K562 (cell line): Measurements from ENCODE around the gene PAFAH2. TPM values are rescaled to one million over a fixed set of nuclear protein-coding genes. Genes with fewer than 3 reads are reported as not detected.

Experiments used
- ARID4B ChIP-seq: sonication (generic); formaldehyde crosslinking; IDR thresholded peaks from 2 replicates; pipeline ENCODE4 v1.8.0; 2022; ENCODE audit warnings: mild to moderate bottlenecking, missing genetic modification reagents
- FOXK2 ChIP-seq, 2 experiments: fragments of 450-650 bp; IDR thresholded peaks in 1 of 2; conservative IDR thresholded peaks in 1 of 2; 2 replicates each; pipeline ENCODE4 v1.6.1; 2016; ENCODE audit warnings: low read depth in 2 of 2, mild to moderate bottlenecking in 1 of 2
- MTA1 ChIP-seq: fragments of 450-650 bp; IDR thresholded peaks from 2 replicates; pipeline ENCODE4 v1.6.1; 2017; ENCODE audit warnings: borderline replicate concordance
- MTF1 ChIP-seq: fragments of 250-450 bp; sonication (Bioruptor Pico); IDR thresholded peaks from 2 replicates; pipeline ENCODE4 v1.9.0; 2021; ENCODE audit warnings: moderate library complexity, mild to moderate bottlenecking, inconsistent platforms, borderline replicate concordance
- PKNOX1 ChIP-seq: fragments of 450-650 bp; IDR thresholded peaks from 2 replicates; pipeline ENCODE4 v1.6.1; 2016
- PML ChIP-seq: IDR thresholded peaks from 2 replicates; pipeline ENCODE4 v1.6.1; 2012; ENCODE audit warnings: low read length, inconsistent platforms
- ZBTB40 ChIP-seq, 2 experiments: fragments of 450-650 bp in 1 of 2; sonication (generic) in 1 of 2; formaldehyde crosslinking in 1 of 2; IDR thresholded peaks; 2 replicates each; pipeline versions ENCODE4 v1.7.1 to v1.9.0; 2016 to 2022; ENCODE audit warnings: inconsistent platforms in 1 of 2, mild to moderate bottlenecking in 1 of 2, missing genetic modification reagents in 1 of 2
- ZNF224 ChIP-seq: sonication (generic); formaldehyde crosslinking; IDR thresholded peaks from 2 replicates; pipeline ENCODE4 v1.8.0; 2022; ENCODE audit warnings: mild to moderate bottlenecking, missing genetic modification reagents
- ZNF253 ChIP-seq: fragments of 250-450 bp; sonication (Bioruptor Pico); conservative IDR thresholded peaks from 2 replicates; pipeline ENCODE4 v1.6.1; 2021; ENCODE audit warnings: mild to moderate bottlenecking
- ZNF436 ChIP-seq: fragments of 250-450, 450-650 bp; sonication (Bioruptor Pico); formaldehyde crosslinking; IDR thresholded peaks from 2 replicates; pipeline ENCODE4 v1.7.0; 2020; ENCODE audit warnings: mild to moderate bottlenecking
- ZNF766 ChIP-seq: fragments of 200-800 bp; sonication (Bioruptor generic); conservative IDR thresholded peaks from 2 replicates; pipeline ENCODE4 v1.6.1; 2016; ENCODE audit warnings: missing genetic modification characterization, missing compliant biosample characterization
- ZNF780A ChIP-seq: fragments of 250-450 bp; sonication (Bioruptor Pico); IDR thresholded peaks from 2 replicates; pipeline ENCODE4 v1.5.0; 2021; ENCODE audit warnings: mild to moderate bottlenecking
- polyA plus RNA-seq, 8 experiments: library from polyadenylated mRNA; depleted of rRNA in 4 of 8; stranded (reverse) in 5 of 8; unstranded in 3 of 8; fragments of >200 nt; fragmentation: Nextera tagmentation in 2 of 8; fragmentation: Illumina TruSeq in 1 of 8; extraction: Ambion mirVana in 2 of 8; extraction: Trizol in 1 of 8; gene quantifications; 2 replicates each; pipeline versions ENCODE4 v1.2.1 to v1.2.3, GENCODE V29; 2011 to 2014; ENCODE audit warnings: inconsistent platforms in 1 of 8, missing spikeins in 1 of 8
- total RNA-seq, 7 experiments: library from RNA; depleted of rRNA in 6 of 7; stranded (reverse); fragments of >200 nt in 6 of 7; fragmentation: Illumina TruSeq in 2 of 7; extraction: Trizol in 2 of 7; gene quantifications; 2 replicates each; pipeline versions ENCODE4 v1.2.1 to v1.2.3, GENCODE V29; 2011 to 2021; ENCODE audit warnings: low replicate concordance in 1 of 7

The PAFAH2 gene
- total and polyA plus RNA-seq, 9 of the 15 experiments (the other 6 are each of a cell fraction or from before 2014, with no cell fraction given), result 4.2 to 10.9 (median 6.8) TPM

- peak; percentile 68 for TF ChIP-seq PKNOX1
- peak; percentile 37; the same call in 1 of the 2 replicates for TF ChIP-seq ZBTB40 (IDR thresholded peaks at IDR 0.05)
- TF ChIP-seq ZBTB40 (CRISPR knock-in tag; IDR thresholded peaks at IDR 0.05), result no peak
- TF ChIP-seq ZNF780A, result no peak
- TF ChIP-seq ARID4B (CRISPR knock-in tag), result peak; percentile 76
- TF ChIP-seq MTF1 (CRISPR knock-in tag), result no peak
- TF ChIP-seq ZNF436 (CRISPR knock-in tag), result 0 out of 2 replicates have a peak, but pooled peaks have one; percentile 65
- TF ChIP-seq PML, result peak; percentile 89
- TF ChIP-seq ZNF253 (CRISPR knock-in tag), result 0 out of 2 replicates have a peak, but pooled peaks have one; percentile 6
- peak; percentile 53 to 67; a peak in 3 of 4 replicates for TF ChIP-seq FOXK2 (conservative IDR thresholded peaks at IDR 0.05 in 1 of 2, IDR thresholded peaks at IDR 0.05 in 1 of 2; ENCODE audit: low read depth in 2 of 2)
- 0 out of 2 replicates have a peak, but pooled peaks have one; percentile 18 for TF ChIP-seq ZNF224 (CRISPR knock-in tag)
- peak; percentile 31; the same call in 1 of the 2 replicates for TF ChIP-seq MTA1
- TF ChIP-seq ZNF766 (CRISPR knock-in tag), result no peak
Observed at GRCh38 chr1:26035203-26035958, 37.5 kb upstream of the PAFAH2 start (continued).
